ENCODE measurements around the gene TBCEL. TPM values are rescaled to one million over a fixed set of nuclear protein-coding genes. Genes with fewer than 3 reads are reported as not detected.

TBCEL gene
- polyA plus RNA-seq, 4 donors, result 22.2 to 26.3 (median 23.3) TPM

DNA sequence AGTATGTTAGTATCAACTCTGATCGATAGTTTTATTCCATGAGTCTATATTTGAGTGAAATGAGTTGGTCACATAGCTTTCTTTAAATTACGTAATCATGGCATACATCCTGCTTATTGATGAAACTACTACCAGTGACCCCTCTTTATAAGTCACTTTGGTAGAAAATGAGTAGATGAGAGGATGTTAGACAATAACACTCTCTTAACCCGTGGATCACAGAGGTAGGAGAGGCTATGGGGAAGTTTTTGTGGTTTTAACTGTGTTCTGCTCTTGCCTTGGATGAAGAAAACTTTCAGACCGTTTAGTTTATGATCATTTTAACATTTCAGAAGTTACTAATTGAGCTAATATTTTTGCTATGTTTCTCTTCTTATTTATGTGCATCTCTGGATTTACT, 34.0 kb downstream of the TBCEL start:
- DNase-seq (ENCODE audit: low read depth in 4 of 4, low spot score in 2 of 4), result no peak

DNA sequence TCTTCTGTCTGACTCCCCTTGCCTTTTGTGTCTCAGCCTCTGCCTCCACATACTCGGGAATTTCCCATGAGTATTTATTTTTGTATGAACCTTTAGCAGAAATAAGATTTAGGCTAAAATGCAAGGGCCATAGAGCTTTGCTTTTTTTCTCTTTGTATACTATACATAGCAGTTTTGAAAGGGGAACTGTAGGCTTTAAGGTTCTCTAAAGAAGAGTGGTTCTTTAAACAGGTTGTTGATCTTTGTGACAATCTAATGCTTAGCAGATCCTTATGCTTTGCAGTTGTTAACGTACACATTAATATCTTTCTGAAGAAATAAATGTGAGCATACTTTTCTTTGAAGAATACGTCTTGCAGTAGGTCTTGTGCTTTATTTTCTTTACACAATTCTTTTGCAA, 35.0 kb downstream of the TBCEL start:
- DNase-seq (ENCODE audit: low read depth in 4 of 4, low spot score in 2 of 4), result no peak

DNA sequence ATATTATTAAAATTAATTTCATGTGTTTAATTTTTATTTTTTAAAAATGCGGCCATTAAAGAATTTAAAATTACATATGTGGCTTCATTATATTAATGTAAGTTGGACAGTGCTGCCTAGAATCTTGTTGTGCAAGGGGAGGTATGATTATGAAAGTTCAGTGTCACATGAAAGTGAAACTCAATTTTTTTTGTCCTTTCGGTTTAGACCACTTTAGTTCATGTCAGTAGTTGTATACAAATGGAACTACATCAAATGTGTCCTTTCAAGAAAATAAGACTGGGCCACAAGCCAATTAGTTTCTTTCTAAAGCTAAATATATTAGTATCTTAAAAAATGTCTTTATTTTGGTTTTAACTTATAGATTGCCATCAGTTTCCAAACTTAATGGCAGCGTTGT, 35.7 kb downstream of the TBCEL start:
- DNase-seq (ENCODE audit: low read depth in 4 of 4, low spot score in 2 of 4), result no peak

- no peak for DNase-seq (ENCODE audit: low read depth in 4 of 4, low spot score in 2 of 4)
These were observed 39.8 kb downstream of the TBCEL start for GRCh38 chr11:121063728-121064127.

DNA sequence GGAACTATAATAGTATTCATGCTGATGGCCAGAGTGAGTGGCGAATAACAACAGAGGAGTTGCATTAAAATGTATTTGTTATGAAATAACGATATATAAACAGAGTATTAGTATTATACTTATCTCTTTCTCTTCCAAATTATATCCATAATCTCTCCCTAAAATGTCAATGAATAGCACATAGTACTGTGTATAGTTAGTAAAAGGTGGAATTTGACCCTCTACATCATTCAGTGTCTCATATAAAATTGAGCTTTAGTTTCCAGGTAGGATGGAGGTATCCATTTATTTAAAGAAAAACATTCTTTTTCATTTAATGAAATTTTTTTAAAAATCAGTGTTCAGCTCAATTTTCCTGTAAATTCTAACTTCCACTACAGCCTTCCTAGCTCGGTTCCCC, 42.7 kb downstream of the TBCEL start:
- DNase-seq (ENCODE audit: low read depth in 4 of 4, low spot score in 2 of 4), result no peak

- no peak for DNase-seq (ENCODE audit: low read depth in 4 of 4, low spot score in 2 of 4)
These were observed 43.1 kb downstream of the TBCEL start for GRCh38 chr11:121067026-121067425.

- DNase-seq (ENCODE audit: low read depth in 4 of 4, low spot score in 2 of 4), result no peak
These were observed 43.6 kb downstream of the TBCEL start for GRCh38 chr11:121067453-121067852.

DNA sequence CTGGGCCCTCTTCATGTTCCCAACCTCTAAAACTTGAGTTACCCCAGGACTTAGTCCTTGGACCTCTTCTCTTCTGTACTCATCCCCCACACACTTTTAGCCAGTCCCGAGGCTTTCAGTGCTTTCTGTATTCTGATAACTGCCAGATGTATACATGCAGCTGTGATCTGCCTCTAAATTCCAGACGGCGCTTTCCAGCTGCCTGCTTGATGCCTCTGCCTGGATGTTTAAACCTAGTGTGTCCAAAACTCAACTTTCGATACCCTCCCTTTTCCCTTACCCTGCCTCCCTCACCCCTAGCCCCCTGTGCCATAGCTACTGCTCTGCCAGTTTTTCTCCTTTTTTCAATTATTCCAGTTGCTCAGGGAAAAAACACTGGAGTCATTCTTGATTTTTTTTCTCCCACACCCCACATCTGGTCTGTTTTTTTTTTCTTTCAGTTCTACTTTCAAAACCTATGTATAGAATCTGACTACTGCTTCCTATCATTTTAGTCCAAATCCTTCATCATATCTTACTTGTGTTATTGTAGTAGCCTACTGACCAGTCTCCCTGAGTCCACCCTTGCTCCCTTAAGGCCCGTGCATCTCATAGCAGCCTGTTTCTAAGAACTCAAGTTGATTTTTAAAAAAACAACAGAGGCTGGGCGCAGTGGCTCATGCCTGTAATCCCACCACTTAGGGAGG, 44.2 kb downstream of the TBCEL start:
- no peak for DNase-seq (ENCODE audit: low read depth in 4 of 4, low spot score in 2 of 4)

- no peak for DNase-seq (ENCODE audit: low read depth in 4 of 4, low spot score in 2 of 4)
These were observed 44.9 kb downstream of the TBCEL start for GRCh38 chr11:121068787-121069186.

DNA sequence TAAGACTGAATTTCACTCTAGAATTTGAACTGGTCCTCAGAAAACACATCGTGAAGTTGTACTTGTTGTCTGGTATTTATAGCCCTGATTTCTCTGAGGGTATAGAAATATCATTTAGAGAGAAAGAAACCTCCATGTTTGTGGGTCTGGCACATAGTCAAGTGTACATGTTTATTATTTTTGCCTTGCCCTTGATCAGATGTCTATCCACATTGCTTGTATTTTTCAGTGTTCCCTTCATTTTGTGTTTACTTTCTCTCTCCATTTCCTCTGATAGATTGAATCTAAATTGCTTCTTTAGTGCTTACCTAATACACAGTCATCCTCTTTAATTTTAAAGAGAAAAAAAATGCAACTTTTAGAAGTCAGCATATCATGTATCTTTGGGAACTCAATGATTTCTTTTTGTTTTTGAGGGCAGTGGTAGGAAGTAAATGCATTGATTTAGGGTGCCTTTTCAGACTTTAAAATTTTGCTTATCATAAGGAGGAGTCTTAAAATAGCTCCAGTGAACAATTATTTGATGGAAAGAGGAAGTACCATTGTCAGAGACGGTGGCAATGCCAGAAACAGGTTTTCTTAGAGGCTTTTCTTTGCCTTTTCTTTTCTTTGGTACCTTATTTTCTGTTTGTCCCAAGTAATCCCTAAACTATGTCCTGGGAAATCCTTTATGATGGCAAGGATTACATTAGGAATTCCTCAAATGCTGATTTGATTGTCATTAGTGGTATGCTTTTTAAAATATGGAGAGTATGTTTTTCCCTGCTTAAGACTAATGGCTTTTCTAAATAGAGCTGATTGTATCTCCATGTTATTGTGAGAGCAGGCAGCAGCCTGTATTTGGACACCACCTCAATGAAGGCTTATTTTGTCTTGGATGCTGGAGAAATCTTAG, 47.3 kb downstream of the TBCEL start:
- DNase-seq (ENCODE audit: low read depth in 4 of 4, low spot score in 2 of 4), result no peak

DNA sequence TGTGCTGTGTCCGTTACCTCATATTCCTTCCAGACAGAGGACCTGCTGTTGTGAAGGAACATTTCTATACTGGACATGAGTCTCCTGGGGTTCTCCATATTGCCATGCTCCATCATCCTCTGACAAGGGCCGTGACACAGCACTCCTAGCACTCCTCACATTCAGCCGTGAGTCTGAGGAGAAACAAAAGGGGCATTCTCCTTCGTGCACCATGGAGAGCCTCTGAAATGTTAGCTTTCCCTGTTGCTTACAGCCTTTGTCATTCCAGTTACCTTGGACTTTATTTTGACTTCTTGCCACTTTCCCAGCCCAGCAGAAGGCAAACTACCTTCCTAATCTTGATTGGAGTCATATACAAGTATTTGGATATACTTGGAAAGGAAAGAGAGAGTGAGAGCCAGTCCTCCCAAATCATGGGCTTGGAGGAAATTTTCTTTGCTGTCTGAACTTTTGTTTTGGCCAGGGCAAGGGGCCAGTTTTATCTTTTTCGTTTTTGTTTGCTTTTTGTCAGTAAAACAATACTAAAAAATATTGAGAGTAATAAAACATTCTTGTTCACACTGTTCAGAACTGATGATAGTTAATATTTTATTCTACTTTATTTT, 48.0 kb downstream of the TBCEL start:
- DNase-seq (ENCODE audit: low read depth in 4 of 4, low spot score in 2 of 4), result no peak

- DNase-seq (ENCODE audit: low read depth in 4 of 4, low spot score in 2 of 4), result no peak
These were observed 57.4 kb downstream of the TBCEL start for GRCh38 chr11:121081321-121081720.

DNA sequence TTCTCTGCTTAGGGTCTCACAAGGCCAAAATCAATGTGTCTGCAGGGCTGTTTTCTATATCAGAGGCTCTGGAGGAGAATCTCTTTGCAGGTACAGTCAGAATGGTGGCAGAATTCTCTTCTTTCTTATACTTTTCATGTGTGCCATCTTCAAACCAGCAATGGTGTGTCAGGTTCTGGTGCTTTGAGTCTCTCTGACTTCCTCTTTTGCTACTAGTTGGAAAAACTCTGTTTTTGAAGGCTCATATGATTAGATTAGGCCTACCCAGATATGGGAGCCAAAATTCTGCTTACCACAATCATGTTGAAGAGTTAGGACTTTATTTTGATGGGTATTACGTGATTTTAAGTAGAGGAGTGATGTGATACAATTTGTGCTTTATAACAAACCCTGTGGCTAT, 58.3 kb downstream of the TBCEL start:
- DNase-seq (ENCODE audit: low read depth in 4 of 4, low spot score in 2 of 4), result no peak

- DNase-seq (ENCODE audit: low read depth in 4 of 4, low spot score in 2 of 4), result peak in 2 of 4 donors; percentile 16 to 43
These were observed 58.8 kb downstream of the TBCEL start for GRCh38 chr11:121082670-121083069.

- no peak for DNase-seq (ENCODE audit: low read depth in 4 of 4, low spot score in 2 of 4)
These were observed 63.0 kb downstream of the TBCEL start for GRCh38 chr11:121086866-121087265.

DNA sequence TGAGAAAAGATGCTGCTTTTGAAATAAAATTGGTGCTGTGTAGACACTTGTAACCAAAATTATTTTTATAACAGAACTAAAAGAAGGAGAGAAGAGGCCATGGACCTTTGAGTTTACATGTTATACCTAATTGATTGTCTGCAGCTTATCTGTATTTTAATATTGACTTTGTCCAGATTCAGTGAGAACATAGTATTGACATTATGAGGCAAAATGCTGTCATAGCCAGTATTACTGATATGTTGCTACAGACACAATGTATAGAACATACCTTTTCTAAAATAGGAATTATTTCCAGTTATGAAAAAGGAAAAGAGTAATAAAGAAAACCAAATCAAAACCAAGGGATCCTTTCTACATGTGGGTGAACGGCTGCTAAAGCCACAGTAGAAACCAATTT, 65.7 kb downstream of the TBCEL start:
- DNase-seq (ENCODE audit: low read depth in 4 of 4, low spot score in 2 of 4), result no peak

DNA sequence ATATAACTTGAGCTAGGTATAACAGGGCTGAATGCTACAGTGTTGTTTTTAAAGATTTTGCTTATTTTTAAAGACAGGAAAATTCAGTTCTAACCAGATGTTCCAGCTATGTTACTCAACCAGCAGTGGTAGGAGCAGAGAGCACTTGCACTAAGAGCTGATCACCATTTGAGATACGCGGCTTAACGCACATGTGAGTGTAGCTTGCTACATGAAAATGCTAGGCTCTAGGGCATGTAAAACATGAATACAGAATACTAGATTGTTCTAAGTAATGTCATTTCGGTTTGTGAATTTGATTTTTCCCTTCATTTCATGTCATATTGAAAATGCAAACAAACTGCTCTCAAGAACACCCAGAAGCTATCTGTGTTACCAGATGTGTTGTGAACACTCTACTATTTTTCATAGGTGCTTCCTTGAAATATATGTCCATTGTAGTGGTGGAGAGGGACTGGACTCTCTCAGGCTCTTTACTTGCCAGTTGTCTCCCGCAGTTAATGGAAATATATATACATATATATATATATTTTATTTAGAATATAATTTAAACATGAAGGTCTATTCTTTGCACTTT, 66.3 kb downstream of the TBCEL start:
- DNase-seq (ENCODE audit: low read depth in 4 of 4, low spot score in 2 of 4), result no peak

GRCh38 chr11:121091492-121092152, 67.7 kb downstream of the TBCEL start:
- no peak for DNase-seq (ENCODE audit: low read depth in 4 of 4, low spot score in 2 of 4)

DNA sequence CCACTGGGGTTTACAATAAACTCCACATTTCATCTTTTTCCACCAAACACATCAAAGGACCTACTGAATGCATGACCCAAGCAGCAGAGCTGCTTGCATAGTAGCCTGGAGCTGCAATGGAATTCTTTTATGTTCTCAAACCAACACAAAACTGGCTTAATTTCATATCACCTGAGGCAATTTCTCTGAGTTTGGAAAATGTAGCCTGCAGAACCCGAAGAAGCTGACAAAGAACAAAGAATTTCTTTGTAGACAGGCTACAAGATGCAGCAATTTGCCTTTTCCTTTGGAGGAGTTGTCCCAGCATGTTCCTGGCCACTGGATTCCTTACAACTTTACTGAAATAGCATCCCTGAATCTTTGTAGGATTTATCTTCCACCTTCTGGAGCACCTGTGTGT, 71.7 kb downstream of the TBCEL start:
- DNase-seq (ENCODE audit: low read depth in 4 of 4, low spot score in 2 of 4), result no peak

DNA sequence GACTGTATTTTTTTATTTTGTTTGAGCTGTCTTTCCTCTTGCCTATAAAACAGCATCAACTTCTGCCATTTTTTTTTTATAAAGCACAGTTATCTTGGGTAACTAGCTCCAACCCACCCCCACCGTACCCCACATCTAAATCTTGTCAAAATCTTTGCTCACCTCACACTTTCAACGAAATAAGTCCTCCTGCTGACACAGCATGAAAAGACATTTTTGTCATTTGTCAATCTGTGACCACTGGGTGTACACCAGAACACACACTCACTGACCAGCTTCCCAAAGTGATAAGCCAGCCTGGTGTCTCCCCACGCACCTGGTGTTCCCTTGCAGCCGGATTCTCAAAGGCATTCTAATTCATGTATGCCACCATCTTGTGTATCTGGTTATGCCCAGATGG, 75.5 kb downstream of the TBCEL start:
- no peak for DNase-seq (ENCODE audit: low read depth in 4 of 4, low spot score in 2 of 4)

- DNase-seq (ENCODE audit: low read depth in 4 of 4, low spot score in 2 of 4), result no peak
These were observed 76.0 kb downstream of the TBCEL start for GRCh38 chr11:121099885-121100284.

All from left renal cortex interstitium (tissue), 4 donors.